Omental fat pad (tissue), 4 donors: ENCODE measurements around the gene ESF1. TPM values are rescaled to one million over a fixed set of nuclear protein-coding genes. Genes with fewer than 3 reads are reported as not detected.

ENCODE experiments used
- ATAC-seq: fragments of 150-250 bp; one replicate; pipeline ENCODE4 v1.9.1; 2016; ENCODE audit warnings: mild to moderate bottlenecking, moderate library complexity; ENCODE audit not compliant: low FRiP score
- DNase-seq: peaks from one replicate; pipeline ENCODE4 v3.0.0-alpha.2; 2019; ENCODE audit warnings: low spot score
- CTCF ChIP-seq, 3 donors: fragments of 450-650 bp; IDR thresholded peaks; one replicate each; pipeline ENCODE4 v1.5.1; 2016 to 2017; ENCODE audit warnings: antibody characterized with exemption in 3 of 3, mild to moderate bottlenecking in 3 of 3, moderate library complexity in 2 of 3
- total RNA-seq, 4 donors: library from RNA; depleted of rRNA; stranded (reverse); fragments of >200 nt; gene quantifications; one replicate each; pipeline ENCODE4 v1.1.0, GENCODE V29; 2016

Gene ESF1
- total RNA-seq = 10 to 100 TPM; 11.2 to 25.1 (median 15.2) TPM

GRCh38 chr20:13784893-13785715 lies at the start of gene ESF1, which contains the start of gene NDUFAF5:
TSS of gene ESF1 (minus strand) at chr20:13784919. CDS start at chr20:13783140, 1,779 bp downstream.
TSS of gene NDUFAF5 (plus strand) at chr20:13785028. CDS start at chr20:13785069, 41 bp downstream.
- ATAC-seq = peak; percentile 98
- TF ChIP-seq CTCF (IDR thresholded peaks at IDR 0.05) = no peak

GRCh38 chr20:13831476-13831875 lies 46.8 kb upstream of the ESF1 start:
- TF ChIP-seq CTCF (IDR thresholded peaks at IDR 0.05) = no peak
- ATAC-seq = no peak
- DNase-seq = no peak

More at GRCh38 chr20:13784893-13785715, at the start of gene ESF1, which contains the start of gene NDUFAF5:
- peak; percentile 89 for DNase-seq

- TF ChIP-seq CTCF (IDR thresholded peaks at IDR 0.05) = no peak
- no peak for ATAC-seq
- no peak for DNase-seq
Measured at GRCh38 chr20:13825465-13825864, 40.7 kb upstream of the ESF1 start.

GRCh38 chr20:13824459-13824858 lies 39.7 kb upstream of the ESF1 start:
- no peak for TF ChIP-seq CTCF (IDR thresholded peaks at IDR 0.05)
- DNase-seq = no peak
- ATAC-seq = no peak

GRCh38 chr20:13822459-13822858 lies 37.7 kb upstream of the ESF1 start:
- no peak for ATAC-seq
- DNase-seq = no peak
- TF ChIP-seq CTCF (IDR thresholded peaks at IDR 0.05) = no peak

GRCh38 chr20:13821876-13822275 lies 37.2 kb upstream of the ESF1 start:
- no peak for DNase-seq
- no peak for ATAC-seq
- TF ChIP-seq CTCF (IDR thresholded peaks at IDR 0.05) = no peak
